Peyer's patch (tissue), 4 donors: ENCODE data around the gene EDA.

ENCODE experiments used
- POLR2A ChIP-seq, 2 donors: fragments of 450-650 bp; IDR thresholded peaks; one replicate each; pipeline ENCODE4 v1.5.1; 2017; ENCODE audit warnings: antibody characterized with exemption in 2 of 2, mild to moderate bottlenecking in 2 of 2, moderate library complexity in 2 of 2
- TF ChIP-seq, protein P1 (sequence below), 6 experiments: fragments of 450-650 bp in 4 of 6; fragments of 200-600 bp in 2 of 6; sonication (generic) in 1 of 6; IDR thresholded peaks; one replicate each; pipeline ENCODE4 v1.5.1; 2017 to 2019; ENCODE audit warnings: antibody characterized with exemption in 6 of 6, mild to moderate bottlenecking in 3 of 6, moderate library complexity in 1 of 6

DNA sequence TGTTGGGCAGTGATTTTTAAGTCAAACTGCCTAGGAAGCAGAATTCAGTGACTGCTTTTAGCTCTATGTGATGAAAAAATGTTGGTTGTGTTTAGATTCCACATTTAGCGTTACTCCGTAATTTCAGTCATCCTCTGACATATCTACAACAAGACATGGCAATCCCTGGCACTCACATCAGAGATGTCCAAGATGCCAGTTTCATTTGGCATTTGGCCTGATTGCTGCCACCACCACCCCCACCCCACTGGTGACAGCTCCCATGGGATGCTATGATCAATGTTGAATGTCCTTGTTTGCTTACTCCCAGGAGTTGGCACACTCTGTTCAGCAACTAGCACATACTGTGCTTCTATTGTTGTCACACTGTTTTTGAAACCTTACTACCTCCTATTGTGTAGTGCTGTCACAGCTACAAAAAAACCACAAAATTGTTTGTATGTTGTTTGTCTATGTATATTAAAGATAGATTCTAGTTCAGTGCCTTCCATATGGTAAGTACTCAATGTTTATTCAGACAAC, 332.4 kb downstream of the EDA start:
- TF ChIP-seq, protein P1, sequence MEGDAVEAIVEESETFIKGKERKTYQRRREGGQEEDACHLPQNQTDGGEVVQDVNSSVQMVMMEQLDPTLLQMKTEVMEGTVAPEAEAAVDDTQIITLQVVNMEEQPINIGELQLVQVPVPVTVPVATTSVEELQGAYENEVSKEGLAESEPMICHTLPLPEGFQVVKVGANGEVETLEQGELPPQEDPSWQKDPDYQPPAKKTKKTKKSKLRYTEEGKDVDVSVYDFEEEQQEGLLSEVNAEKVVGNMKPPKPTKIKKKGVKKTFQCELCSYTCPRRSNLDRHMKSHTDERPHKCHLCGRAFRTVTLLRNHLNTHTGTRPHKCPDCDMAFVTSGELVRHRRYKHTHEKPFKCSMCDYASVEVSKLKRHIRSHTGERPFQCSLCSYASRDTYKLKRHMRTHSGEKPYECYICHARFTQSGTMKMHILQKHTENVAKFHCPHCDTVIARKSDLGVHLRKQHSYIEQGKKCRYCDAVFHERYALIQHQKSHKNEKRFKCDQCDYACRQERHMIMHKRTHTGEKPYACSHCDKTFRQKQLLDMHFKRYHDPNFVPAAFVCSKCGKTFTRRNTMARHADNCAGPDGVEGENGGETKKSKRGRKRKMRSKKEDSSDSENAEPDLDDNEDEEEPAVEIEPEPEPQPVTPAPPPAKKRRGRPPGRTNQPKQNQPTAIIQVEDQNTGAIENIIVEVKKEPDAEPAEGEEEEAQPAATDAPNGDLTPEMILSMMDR (IDR thresholded peaks at IDR 0.05) = no peak
- TF ChIP-seq POLR2A (IDR thresholded peaks at IDR 0.05) = no peak
